ENCODE results near the gene AFAP1. TPM values are rescaled to one million over a fixed set of nuclear protein-coding genes. Genes with fewer than 3 reads are reported as not detected.

AFAP1 gene
- total RNA-seq, 2 experiments from 2014 or later = not detected

DNA sequence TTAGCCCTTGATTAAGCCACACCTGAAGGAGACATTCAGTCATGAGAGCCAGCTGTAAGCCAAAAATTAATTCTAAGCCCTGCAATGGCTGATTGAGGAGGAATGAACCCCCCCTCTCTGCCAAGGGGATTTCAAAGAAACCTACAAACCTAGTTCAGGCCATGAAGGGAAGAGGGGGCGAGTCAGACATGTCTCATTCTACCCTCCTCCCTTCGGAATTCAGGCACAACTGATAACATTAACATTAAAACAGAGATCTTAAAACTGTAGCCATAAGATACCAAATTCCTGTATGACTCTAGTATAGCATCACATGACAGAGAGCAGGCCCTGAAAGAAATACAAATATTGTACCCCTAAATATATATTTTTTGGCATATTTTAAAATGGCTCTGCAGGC lies 40.4 kb upstream of the AFAP1 start:
- H3K36me3 ChIP-seq (ENCODE audit: insufficient read depth, low read length) = no peaks in the 10 kb centered on the region
- no peak overlapping the region for H3K27ac ChIP-seq (ENCODE audit: low read depth, low read length, poor library complexity, severe bottlenecking)
- H3K4me2 ChIP-seq (ENCODE audit: low read length) = no peak overlapping the region
- H3K9me3 ChIP-seq (ENCODE audit: low read length) = no peaks in the 10 kb centered on the region
- BruUV-seq (replicated peaks) = no TSS peak
- ChIA-PET POLR2A (no interaction called here), CTCF (ENCODE audit: unreplicated experiment) (no interaction called here)
- intact Hi-C loops (cut with micrococcal nuclease; ENCODE audit: unreplicated experiment) = no loop called here
- TF ChIP-seq EZH2phosphoT487 (IDR thresholded peaks at IDR 0.05; ENCODE audit: borderline replicate concordance, low read depth, low read length) = no peak
- TF ChIP-seq, protein P1, sequence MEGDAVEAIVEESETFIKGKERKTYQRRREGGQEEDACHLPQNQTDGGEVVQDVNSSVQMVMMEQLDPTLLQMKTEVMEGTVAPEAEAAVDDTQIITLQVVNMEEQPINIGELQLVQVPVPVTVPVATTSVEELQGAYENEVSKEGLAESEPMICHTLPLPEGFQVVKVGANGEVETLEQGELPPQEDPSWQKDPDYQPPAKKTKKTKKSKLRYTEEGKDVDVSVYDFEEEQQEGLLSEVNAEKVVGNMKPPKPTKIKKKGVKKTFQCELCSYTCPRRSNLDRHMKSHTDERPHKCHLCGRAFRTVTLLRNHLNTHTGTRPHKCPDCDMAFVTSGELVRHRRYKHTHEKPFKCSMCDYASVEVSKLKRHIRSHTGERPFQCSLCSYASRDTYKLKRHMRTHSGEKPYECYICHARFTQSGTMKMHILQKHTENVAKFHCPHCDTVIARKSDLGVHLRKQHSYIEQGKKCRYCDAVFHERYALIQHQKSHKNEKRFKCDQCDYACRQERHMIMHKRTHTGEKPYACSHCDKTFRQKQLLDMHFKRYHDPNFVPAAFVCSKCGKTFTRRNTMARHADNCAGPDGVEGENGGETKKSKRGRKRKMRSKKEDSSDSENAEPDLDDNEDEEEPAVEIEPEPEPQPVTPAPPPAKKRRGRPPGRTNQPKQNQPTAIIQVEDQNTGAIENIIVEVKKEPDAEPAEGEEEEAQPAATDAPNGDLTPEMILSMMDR (conservative IDR thresholded peaks at IDR 0.05; ENCODE audit: low read length) = no peak
- H4K20me1 ChIP-seq (ENCODE audit: insufficient read depth, low read length) = no peaks in the 10 kb centered on the region
- no peak overlapping the region for H3K4me3 ChIP-seq (ENCODE audit: low read depth, low read length, poor library complexity, severe bottlenecking)
- no peak overlapping the region for H2AFZ ChIP-seq (ENCODE audit: low read length)
- no peaks in the 10 kb centered on the region for H3K4me1 ChIP-seq (ENCODE audit: insufficient read depth, low read length, poor library complexity, severe bottlenecking)
- H3K79me2 ChIP-seq (ENCODE audit: insufficient read depth, low read depth, low read length) = no peaks in the 10 kb centered on the region
- no peaks in the 10 kb centered on the region for H3K9me2 ChIP-seq (ENCODE audit: insufficient read depth, low read length)
- no peak for DNase-seq (ENCODE audit: low spot score)

DNA sequence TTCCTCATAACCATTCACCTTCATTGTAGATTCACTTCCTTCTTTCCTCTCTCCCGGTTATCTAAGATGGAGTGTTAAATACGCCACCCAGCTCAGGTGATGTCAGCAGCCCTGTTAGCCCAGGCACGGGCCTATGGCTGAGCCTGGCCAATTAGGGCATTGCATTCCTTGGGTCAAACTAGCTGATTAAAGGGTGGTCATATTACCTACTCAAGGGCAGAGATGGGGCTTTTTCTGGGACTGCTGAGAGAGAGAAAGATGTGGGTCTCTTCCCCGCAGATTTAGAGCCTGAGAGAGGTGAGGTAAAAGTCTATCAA lies 39.9 kb upstream of the AFAP1 start:
- ChIA-PET POLR2A (no interaction called here), CTCF (ENCODE audit: unreplicated experiment) (no interaction called here)
- H3K4me3 ChIP-seq (ENCODE audit: low read depth, low read length, poor library complexity, severe bottlenecking) = no peak overlapping the region
- no peaks in the 10 kb centered on the region for H3K4me1 ChIP-seq (ENCODE audit: insufficient read depth, low read length, poor library complexity, severe bottlenecking)
- no peaks in the 10 kb centered on the region for H3K9me3 ChIP-seq (ENCODE audit: low read length)
- no peak for DNase-seq (ENCODE audit: low spot score)
- H3K36me3 ChIP-seq (ENCODE audit: insufficient read depth, low read length) = no peaks in the 10 kb centered on the region
- H3K4me2 ChIP-seq (ENCODE audit: low read length) = no peak overlapping the region
- H3K9me2 ChIP-seq (ENCODE audit: insufficient read depth, low read length) = no peaks in the 10 kb centered on the region
- H2AFZ ChIP-seq (ENCODE audit: low read length) = no peak overlapping the region
- no TSS peak for BruUV-seq (replicated peaks)
- H4K20me1 ChIP-seq (ENCODE audit: insufficient read depth, low read length) = no peaks in the 10 kb centered on the region
- TF ChIP-seq EZH2phosphoT487 (IDR thresholded peaks at IDR 0.05; ENCODE audit: borderline replicate concordance, low read depth, low read length) = no peak
- TF ChIP-seq, protein P1 (conservative IDR thresholded peaks at IDR 0.05; ENCODE audit: low read length) = no peak
- H3K79me2 ChIP-seq (ENCODE audit: insufficient read depth, low read depth, low read length) = no peaks in the 10 kb centered on the region
- intact Hi-C loops (cut with micrococcal nuclease; ENCODE audit: unreplicated experiment) = no loop called here
- H3K27ac ChIP-seq (ENCODE audit: low read depth, low read length, poor library complexity, severe bottlenecking) = no peak overlapping the region

DNA sequence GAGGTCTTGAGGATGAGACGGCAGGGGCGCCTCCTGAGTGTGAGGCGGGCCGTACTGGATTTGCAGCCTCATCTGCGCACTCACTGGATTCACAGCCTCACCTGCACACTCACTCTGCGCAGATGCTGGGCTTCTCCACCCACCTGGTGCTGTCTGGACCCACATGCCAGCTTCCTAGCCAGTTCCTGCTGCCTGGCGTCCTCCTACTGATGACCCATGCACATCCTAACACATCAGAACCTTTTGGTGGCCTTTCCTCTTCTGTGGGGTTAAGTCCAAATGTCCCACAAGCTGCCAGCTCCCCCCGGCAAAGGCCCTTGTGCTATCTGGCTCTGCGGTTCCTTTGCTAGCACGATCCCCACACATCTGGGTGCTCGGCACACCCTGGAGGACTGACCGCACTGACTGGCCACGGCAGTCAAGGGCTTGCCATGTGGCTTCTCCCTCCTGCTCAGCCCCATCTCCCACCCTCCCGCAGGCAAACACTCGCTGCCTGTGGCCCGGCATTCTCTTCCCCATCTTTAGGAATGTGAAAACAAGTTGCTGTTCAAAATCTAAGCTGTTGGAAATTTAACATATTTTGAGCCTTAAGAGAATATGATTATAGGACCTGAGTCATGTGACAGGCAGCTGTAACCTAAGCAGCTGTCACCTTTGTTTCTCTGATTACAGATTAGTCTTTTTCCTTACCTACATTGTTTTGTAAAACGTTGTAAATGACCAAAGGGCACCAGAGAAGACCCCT lies 39.4 kb upstream of the AFAP1 start:
- H3K36me3 ChIP-seq (ENCODE audit: insufficient read depth, low read length) = no peaks in the 10 kb centered on the region
- no peaks in the 10 kb centered on the region for H3K79me2 ChIP-seq (ENCODE audit: insufficient read depth, low read depth, low read length)
- no peak overlapping the region for H3K4me2 ChIP-seq (ENCODE audit: low read length)
- no peak overlapping the region for H2AFZ ChIP-seq (ENCODE audit: low read length)
- TF ChIP-seq, protein P1 (conservative IDR thresholded peaks at IDR 0.05; ENCODE audit: low read length) = no peak
- no peak for TF ChIP-seq EZH2phosphoT487 (IDR thresholded peaks at IDR 0.05; ENCODE audit: borderline replicate concordance, low read depth, low read length)
- no peak overlapping the region for H3K4me3 ChIP-seq (ENCODE audit: low read depth, low read length, poor library complexity, severe bottlenecking)
- ChIA-PET POLR2A (no interaction called here), CTCF (ENCODE audit: unreplicated experiment) (no interaction called here)
- H3K4me1 ChIP-seq (ENCODE audit: insufficient read depth, low read length, poor library complexity, severe bottlenecking) = no peaks in the 10 kb centered on the region
- H3K27ac ChIP-seq (ENCODE audit: low read depth, low read length, poor library complexity, severe bottlenecking) = no peak overlapping the region
- no peak for DNase-seq (ENCODE audit: low spot score)
- no peaks in the 10 kb centered on the region for H3K9me2 ChIP-seq (ENCODE audit: insufficient read depth, low read length)
- BruUV-seq (replicated peaks) = no TSS peak
- intact Hi-C loops (cut with micrococcal nuclease; ENCODE audit: unreplicated experiment) = no loop called here
- no peaks in the 10 kb centered on the region for H4K20me1 ChIP-seq (ENCODE audit: insufficient read depth, low read length)
- no peaks in the 10 kb centered on the region for H3K9me3 ChIP-seq (ENCODE audit: low read length)
